Measurements from ENCODE around the gene OLIG2. TPM values are rescaled to one million over a fixed set of nuclear protein-coding genes. Genes with fewer than 3 reads are reported as not detected.

Gene OLIG2
- polyA plus RNA-seq, 1 of the 3 experiments (the other 2 are of a cell fraction) = not detected

- no CpG with 5 or more reads among the region's 44 CpGs for WGBS (ENCODE audit: low lambda C conversion rate)
- Histone ChIP-seq H3K9ac (no peak overlapping the region), H3K4me2 (no peak overlapping the region), H3K27me3 (ENCODE audit: insufficient read depth) (peaks cover 97% of the 10 kb centered on the region), H3K9me2 (no peaks in the 10 kb centered on the region), H3K4me3 (ENCODE audit: low read depth in 2 of 2, low read length in 1 of 2) (no peak overlapping the region), H3F3A (replicated peaks; ENCODE audit: insufficient read depth) (no peaks in the 10 kb centered on the region), H3K36me3 (replicated peaks in 1 of 2; ENCODE audit: control insufficient read depth in 1 of 2, insufficient read depth in 2 of 2, low read length in 1 of 2) (no peaks in the 10 kb centered on the region), H3K79me2 (ENCODE audit: insufficient read depth) (no peaks in the 10 kb centered on the region), H2AFZ (ENCODE audit: low read depth) (no peak overlapping the region), H3K9me3 (no peaks in the 10 kb centered on the region), H3K27ac (ENCODE audit: low read depth in 2 of 2, low read length in 1 of 2) (no peak overlapping the region), H4K20me1 (ENCODE audit: insufficient read depth) (no peaks in the 10 kb centered on the region), H3K4me1 (ENCODE audit: control insufficient read depth in 1 of 2, insufficient read depth in 2 of 2, low read depth in 1 of 2, low read length in 1 of 2) (no peaks in the 10 kb centered on the region)
- TF ChIP-seq CHD2 (IDR thresholded peaks at IDR 0.05; ENCODE audit: low read length, partially characterized antibody) (no peak), EP300 (IDR thresholded peaks at IDR 0.05; ENCODE audit: borderline replicate concordance in 1 of 2, low read depth in 1 of 2, low read length in 1 of 2) (no peak), ELF1 (IDR thresholded peaks at IDR 0.05) (no peak), USF1 (IDR thresholded peaks at IDR 0.05; ENCODE audit: borderline replicate concordance, low read depth) (no peak), SIN3A (IDR thresholded peaks at IDR 0.05; ENCODE audit: borderline replicate concordance, low read depth, low read length) (no peak), ZBTB33 (IDR thresholded peaks at IDR 0.05; ENCODE audit: borderline replicate concordance, low read depth) (no peak), REST (IDR thresholded peaks at IDR 0.05; ENCODE audit: low read depth, low read length) (no peak), TAF1 (IDR thresholded peaks at IDR 0.05; ENCODE audit: borderline replicate concordance, low read depth, low read length) (no peak), MAX (IDR thresholded peaks at IDR 0.05; ENCODE audit: low read depth) (no peak), MEF2A (IDR thresholded peaks at IDR 0.05; ENCODE audit: borderline replicate concordance, low read depth) (no peak)
- TF ChIP-seq, protein P1, sequence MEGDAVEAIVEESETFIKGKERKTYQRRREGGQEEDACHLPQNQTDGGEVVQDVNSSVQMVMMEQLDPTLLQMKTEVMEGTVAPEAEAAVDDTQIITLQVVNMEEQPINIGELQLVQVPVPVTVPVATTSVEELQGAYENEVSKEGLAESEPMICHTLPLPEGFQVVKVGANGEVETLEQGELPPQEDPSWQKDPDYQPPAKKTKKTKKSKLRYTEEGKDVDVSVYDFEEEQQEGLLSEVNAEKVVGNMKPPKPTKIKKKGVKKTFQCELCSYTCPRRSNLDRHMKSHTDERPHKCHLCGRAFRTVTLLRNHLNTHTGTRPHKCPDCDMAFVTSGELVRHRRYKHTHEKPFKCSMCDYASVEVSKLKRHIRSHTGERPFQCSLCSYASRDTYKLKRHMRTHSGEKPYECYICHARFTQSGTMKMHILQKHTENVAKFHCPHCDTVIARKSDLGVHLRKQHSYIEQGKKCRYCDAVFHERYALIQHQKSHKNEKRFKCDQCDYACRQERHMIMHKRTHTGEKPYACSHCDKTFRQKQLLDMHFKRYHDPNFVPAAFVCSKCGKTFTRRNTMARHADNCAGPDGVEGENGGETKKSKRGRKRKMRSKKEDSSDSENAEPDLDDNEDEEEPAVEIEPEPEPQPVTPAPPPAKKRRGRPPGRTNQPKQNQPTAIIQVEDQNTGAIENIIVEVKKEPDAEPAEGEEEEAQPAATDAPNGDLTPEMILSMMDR (IDR thresholded peaks at IDR 0.05) = no peak
- TF ChIP-seq, protein P2, sequence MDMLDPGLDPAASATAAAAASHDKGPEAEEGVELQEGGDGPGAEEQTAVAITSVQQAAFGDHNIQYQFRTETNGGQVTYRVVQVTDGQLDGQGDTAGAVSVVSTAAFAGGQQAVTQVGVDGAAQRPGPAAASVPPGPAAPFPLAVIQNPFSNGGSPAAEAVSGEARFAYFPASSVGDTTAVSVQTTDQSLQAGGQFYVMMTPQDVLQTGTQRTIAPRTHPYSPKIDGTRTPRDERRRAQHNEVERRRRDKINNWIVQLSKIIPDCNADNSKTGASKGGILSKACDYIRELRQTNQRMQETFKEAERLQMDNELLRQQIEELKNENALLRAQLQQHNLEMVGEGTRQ (IDR thresholded peaks at IDR 0.05; ENCODE audit: borderline replicate concordance, low read depth, low read length) = no peak
- CTCF ChIA-PET = no interaction called here
- POLR2A ChIA-PET = no interaction called here
- DNase-seq = no peak
Measured at GRCh38 chr21:33070744-33070997, 44.9 kb downstream of the OLIG2 start.

Measured in SK-N-SH (cell line).